ENCODE measurements around the gene UBE2G1.
"Not testable (repeated sequence)": the region's sequence is repeated elsewhere in the genome, so short reads cannot be mapped to it uniquely, and the experiment has no call there.

Gene UBE2G1, protein sequence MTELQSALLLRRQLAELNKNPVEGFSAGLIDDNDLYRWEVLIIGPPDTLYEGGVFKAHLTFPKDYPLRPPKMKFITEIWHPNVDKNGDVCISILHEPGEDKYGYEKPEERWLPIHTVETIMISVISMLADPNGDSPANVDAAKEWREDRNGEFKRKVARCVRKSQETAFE

DNA sequence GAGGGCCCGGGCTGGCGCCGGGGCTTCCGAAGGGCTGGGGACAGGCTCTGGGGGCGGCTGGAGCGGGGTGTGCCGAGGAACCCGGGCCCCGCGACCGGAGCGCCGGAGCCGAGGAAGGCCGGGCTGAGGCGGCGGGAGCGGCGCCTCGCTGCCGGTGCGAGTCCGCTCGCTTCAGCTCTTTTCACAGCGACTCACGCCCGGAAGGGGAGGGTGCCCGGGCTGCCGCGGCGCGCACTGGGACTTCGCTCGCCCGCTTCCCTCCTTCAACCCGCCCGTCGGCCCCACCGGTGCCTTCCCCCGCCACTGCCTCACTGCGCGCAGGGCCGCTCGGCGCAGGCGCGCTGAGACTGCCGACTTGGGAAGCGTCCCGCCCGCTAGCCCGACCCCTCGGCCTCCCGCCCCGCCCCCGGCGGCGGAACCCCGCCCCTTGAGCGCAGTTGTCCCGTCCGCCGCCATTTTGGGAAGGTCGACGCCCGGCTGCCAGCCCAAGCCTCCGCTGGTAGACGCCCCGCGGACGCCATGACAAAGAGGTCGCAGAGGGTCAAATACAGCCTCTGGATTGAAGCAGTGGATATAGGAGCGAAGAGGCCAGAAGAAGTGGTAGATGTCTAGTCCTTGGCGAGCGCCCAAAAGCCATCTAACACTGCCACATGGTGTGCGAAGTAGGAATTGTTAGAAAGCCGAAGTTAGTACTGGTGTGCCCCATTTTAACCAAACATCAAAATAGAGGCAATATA is at the start of gene UBE2G1:
Gene UBE2G1 (minus strand): TSS at position 349 of the 737 bp plus-strand sequence. CDS start 359 bp downstream, outside the sequence.
- peak; percentile 97 to 98 for DNase-seq (ENCODE audit: low read depth in 2 of 2, low spot score in 1 of 2)

DNA sequence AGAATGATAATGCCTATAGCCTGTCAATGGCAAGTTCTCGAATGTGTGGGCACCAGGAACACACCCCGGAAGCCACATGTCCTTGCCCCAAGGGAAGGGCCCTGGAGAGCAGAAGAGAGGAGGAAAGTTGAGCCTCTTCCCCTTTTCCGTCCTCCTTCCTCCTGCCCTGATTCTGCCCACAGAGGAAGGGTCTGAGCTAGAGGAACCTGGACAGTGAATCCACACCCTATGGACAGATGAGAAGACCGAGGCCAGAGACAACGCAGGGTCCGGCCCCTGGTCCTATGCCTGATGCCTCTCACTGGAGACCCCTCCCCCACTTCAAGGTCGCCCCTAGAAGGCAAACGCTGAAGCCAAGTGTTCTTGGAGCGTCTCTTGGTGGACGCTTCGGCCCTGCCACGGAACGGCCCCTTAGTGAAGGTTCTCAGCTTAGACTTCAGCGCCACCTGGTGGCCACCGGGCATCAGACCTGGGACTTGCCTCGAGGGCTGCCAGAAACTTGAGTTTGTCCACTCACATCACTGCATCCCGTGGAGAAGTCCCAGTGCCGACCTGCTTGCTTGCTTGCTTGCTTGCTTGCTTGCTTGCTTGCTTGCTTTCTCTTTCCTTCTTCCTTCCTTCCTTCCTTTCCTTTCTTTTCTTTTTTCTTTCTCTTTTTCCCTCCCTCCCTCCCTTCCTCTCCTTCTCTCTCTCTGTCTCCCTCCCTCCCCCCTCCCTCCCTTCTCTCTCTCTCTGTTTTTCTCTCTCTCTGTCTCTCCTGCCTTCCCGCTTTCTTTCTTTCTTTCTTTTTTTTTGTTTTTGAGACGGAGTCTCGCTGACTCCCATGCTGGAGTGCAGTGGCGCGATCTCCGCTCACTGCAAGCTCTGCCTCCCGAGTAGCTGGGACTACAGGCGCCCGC is 46.7 kb upstream of the UBE2G1 start:
- DNase-seq (ENCODE audit: low read depth in 2 of 2, low spot score in 1 of 2): peak; percentile 74 to 90

- DNase-seq (ENCODE audit: low read depth in 2 of 2, low spot score in 1 of 2): no peak
Observed at GRCh38 chr17:4411201-4411600, 44.7 kb upstream of the UBE2G1 start.

DNA sequence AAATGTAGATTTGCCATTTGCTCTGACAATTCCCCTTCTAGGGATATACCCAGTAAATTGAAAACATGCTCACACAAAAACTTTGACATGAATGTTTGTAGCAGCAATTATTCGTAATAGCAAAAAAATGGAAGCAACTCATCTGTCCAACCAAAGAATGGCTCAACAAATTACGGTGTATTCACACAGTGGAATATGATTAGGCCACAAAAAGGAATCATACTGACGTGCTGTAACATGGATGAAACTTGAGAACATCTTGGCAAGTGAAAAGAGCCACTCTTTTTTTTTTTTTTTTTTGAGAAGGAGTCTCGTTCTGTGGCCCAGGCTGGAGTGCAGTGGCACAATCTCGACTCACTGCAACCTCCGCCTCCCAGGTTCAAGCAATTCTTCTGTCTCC is 43.2 kb upstream of the UBE2G1 start:
- DNase-seq (ENCODE audit: low read depth in 2 of 2, low spot score in 1 of 2): no peak

- no peak for DNase-seq (ENCODE audit: low read depth in 2 of 2, low spot score in 1 of 2)
Observed at GRCh38 chr17:4407851-4408250, 41.4 kb upstream of the UBE2G1 start.

GRCh38 chr17:4407216-4407615 is 40.7 kb upstream of the UBE2G1 start:
- DNase-seq (ENCODE audit: low read depth in 2 of 2, low spot score in 1 of 2): no peak

DNA sequence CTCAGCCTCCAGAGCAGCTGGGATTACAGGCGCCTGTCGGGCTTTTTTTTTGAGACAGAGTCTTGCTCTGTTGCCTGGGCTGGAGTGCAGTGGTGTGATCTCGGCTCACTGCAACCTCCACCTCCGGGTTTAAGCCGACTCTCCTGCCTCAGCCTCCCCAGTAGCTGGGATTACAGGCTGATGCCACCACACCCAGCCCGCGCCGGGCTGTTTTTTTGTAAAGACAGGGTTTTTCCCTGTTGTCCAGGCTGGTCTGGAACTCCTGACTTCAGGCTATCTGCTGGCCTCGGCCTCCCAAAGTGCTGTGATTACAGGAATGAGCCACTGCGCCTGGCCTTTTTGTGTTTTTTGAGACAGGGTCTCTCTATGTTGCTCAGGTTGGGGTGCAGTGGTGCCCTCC is 39.9 kb upstream of the UBE2G1 start:
- no peak for DNase-seq (ENCODE audit: low read depth in 2 of 2, low spot score in 1 of 2)

DNA sequence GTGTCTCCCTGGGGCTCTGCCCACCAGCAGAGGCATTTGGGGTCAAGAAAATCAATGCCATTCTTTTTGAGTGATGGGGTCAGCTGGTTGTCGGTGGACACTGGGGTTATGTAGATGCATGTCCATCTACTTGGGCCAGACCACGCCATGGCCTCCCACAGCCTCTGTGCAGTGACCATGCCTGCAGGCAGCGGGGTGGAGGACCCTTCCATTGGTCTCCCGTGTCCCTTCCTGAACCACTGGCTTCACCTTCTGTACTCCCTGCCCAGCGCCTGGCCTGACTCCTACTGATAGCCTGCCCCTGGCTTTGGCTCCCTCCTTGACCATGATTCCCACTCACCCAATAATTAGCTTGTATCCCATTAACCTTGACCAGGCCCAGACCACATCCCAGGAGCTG is 39.2 kb upstream of the UBE2G1 start:
- DNase-seq (ENCODE audit: low read depth in 2 of 2, low spot score in 1 of 2): no peak

DNA sequence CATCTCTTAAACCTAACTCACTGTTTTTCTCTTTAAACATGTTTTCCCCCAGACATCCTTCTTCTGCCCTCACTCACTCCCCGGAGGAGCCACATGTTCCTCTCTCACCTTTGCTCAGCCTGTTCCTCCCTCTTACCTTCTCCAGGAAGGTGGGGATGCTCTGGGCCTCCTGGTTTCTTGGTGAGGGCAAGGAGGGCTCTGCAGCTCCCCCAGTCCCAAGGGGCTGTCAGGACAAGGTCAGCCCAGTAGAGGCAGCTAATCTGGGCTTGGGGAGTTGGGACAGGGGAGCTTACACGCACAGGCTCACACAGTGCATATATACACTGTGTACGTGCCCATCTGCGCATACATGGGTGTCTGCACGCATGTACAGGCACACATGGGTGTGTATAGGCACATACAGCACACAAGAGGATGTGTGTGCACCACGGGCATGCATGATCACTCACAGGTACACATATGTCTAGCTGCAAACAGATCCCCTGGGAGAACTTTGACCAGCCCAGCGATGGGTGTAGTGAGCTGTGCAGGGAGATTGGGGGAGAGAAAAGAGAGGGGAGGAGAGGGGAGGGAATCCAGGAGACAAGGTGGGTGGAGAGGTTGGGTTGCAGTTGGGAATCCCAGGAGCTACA is 38.7 kb upstream of the UBE2G1 start:
- DNase-seq (ENCODE audit: low read depth in 2 of 2, low spot score in 1 of 2): no peak

GRCh38 chr17:4397840-4398239 is 31.4 kb upstream of the UBE2G1 start:
- DNase-seq (ENCODE audit: low read depth in 2 of 2, low spot score in 1 of 2): no peak

DNA sequence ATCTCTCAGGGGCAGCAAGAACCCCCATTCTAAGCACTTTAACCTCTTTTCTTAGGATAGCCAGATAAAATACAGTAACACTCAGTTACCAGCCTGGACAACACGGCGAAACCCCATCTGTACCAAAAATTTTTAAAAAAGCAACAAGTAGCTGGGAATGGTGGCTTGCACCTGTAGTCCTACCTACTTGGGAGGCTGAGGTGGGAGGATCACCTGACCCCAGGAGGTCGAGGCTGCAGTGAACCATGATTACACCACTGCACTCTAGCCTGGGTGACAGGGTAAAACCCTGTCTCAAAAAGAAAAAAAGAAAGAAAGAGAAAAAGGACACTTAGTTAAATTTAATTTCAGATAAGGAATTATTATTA is 28.6 kb upstream of the UBE2G1 start:
- DNase-seq (ENCODE audit: low read depth in 2 of 2, low spot score in 1 of 2): no peak

DNA sequence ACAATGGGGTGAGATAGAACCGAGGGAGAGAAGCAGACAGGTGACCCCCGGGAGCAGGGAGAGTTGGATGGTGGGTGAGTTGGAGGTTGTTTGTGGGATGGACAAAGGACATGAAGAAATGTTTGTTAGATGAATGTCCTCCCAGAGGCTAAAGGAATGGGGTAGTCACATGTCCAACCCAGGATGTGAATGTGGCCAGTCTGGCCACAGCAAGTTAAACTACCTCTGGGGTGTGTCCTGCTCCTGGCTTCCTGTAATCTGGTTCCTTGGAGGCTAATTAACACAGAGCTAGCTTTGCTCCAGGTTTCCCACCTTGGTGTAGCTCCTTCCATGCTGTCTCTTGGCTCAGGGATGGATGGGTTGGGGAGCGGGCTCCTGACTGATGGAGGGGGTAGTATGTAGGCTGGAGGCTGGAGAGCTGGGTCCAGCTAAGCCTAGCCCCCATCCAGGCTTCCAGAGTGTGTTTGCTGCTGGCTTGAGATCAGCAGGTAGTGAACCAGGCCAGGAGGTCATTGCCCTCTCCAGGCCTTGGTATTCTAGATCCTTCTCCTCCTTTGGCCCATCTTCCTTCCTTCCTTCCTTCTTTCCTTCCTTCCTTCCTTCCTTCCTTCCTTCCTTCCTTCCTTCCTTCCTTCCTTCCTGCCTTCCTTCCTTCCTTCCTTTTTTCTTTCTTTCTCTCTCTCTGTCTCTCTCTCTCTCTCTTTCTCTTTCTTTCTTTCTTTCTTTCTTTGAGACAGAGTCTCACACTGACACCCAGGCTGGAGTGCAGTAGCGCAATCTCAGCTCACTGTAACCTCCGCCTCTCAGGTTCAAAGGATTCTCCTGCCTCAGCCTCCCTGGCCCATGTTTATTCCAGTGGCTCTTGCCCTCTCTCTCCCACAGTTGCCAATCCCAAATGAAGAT is 28.0 kb upstream of the UBE2G1 start:
- no peak for DNase-seq (ENCODE audit: low read depth in 2 of 2, low spot score in 1 of 2)

GRCh38 chr17:4393806-4394205 is 27.3 kb upstream of the UBE2G1 start:
- DNase-seq (ENCODE audit: low read depth in 2 of 2, low spot score in 1 of 2): no peak

DNA sequence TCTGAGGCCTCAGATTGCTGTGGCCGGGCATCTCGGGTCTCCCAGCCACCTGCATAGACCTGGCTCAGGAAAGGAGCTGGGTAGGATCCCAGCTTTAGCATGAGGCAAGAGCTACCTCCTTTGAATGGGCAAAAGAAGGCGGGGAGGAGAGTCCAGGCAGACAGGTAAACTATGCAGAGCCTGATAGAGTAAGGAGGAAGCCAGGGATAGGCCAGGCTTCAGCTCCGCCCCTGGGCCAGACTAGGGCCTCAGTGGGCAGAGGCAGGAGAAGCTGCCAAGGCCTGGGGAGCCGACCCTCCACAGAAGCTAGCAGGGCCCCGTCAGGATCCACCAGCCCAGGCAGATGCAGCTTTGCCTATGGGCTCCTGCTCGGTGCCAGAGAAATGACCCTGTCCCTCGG is 22.6 kb upstream of the UBE2G1 start:
- DNase-seq (ENCODE audit: low read depth in 2 of 2, low spot score in 1 of 2): no peak

GRCh38 chr17:4387137-4387536 is 20.7 kb upstream of the UBE2G1 start:
- DNase-seq (ENCODE audit: low read depth in 2 of 2, low spot score in 1 of 2): no peak

DNA sequence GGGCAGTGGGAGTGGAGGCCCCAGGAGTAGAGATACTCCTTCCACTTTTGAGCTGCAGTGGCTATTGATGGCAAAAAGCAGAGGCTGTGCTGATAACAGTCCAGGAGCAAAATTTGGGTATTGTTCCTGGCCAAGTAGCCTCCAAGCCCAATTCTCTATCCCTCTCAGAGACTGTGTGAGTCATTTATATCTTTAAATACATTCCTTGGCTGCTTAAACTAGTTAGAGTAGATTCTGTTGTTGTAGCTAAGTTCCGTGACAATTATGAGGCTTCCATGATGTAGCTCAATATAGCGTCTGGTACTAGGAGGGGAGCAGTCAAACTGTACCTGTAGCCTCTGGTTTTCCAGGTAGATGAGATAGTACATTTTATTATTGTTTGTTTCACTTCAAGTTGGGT is 19.9 kb upstream of the UBE2G1 start:
- no peak for DNase-seq (ENCODE audit: low read depth in 2 of 2, low spot score in 1 of 2)

DNA sequence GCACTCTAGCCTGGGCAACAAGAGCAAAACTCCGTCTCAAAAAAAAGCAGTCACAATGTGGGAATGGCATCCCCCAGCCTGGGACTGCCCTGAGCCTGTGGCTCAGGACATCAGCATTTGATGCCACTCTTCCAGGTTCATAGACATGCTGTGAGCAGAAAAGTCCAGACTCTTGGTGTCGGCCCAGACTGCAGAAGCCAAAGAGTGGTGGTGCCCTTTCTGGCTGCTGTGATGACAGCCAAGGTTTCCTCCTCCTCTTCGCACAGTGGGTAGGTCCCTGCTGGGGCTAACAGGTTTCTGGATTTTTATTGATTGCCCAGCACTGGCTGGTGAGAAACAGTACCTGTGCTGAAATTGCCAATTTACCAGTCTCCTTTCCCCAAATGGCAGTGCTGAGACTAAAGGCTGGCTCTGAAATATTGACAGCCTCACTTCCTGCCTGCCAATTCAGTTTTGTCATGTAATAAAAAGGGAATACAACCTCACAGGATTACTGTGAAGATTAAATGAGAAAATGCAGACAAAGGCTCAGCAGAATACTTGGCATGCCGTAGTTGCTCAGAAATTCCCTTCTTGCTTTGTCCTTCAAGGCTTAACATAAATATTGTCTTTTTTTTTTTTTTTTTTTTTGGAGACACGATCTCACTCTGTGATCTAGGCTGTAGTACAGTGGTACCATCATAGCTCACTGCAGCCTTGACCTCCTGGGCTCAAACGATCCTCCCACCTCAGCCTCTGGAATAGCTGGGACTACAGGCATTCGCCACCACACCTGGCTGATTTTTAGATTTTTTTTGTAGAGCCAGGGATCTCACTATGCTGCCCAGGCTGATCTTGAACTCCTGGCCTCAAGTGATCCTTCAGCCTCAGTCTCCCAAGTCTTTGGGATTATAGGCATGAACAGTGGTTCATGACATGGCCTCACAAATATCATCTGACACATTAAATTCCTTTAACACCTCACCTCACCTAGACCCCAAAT is 15.5 kb upstream of the UBE2G1 start:
- no peak for DNase-seq (ENCODE audit: low read depth in 2 of 2, low spot score in 1 of 2)

- DNase-seq (ENCODE audit: low read depth in 2 of 2, low spot score in 1 of 2): no peak
Observed at GRCh38 chr17:4378626-4379025, 12.2 kb upstream of the UBE2G1 start.

DNA sequence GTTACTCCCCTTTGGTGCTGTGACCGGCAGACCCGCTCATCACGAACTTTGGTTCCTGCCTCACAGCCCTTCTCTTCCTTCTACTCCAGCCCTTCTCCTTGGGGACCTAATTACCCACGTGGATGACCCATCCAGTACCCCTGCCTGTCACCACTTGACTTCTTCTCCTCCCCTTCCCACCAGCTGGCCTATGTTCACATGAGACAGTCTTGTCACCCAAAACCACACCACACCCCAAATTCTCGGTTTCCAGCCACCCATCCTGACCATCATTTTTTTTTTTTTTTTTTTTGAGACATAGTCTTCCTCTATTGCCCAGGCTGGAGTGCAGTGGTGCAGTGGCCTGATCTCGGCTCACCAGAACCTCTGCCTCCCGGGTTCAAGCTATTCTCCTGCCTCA is 10.8 kb upstream of the UBE2G1 start:
- DNase-seq (ENCODE audit: low read depth in 2 of 2, low spot score in 1 of 2): not testable (repeated sequence)

Measured in stimulated activated CD8-positive, alpha-beta memory T cell treated with anti-CD3 and anti-CD28 coated beads, Interleukin-4, amount 100 ng/mL, for 4 hours (primary cell).